Fibroblast of skin of back (primary cell): Measurements from ENCODE around the gene GHRH.
A peak's percentile ranks its signal among the peaks of the same experiment; 100 is the strongest.

ENCODE experiments used
- DNase-seq: peaks from one replicate; pipeline ENCODE4 v3.0.0-alpha.2; 2013

GHRH gene

DNA sequence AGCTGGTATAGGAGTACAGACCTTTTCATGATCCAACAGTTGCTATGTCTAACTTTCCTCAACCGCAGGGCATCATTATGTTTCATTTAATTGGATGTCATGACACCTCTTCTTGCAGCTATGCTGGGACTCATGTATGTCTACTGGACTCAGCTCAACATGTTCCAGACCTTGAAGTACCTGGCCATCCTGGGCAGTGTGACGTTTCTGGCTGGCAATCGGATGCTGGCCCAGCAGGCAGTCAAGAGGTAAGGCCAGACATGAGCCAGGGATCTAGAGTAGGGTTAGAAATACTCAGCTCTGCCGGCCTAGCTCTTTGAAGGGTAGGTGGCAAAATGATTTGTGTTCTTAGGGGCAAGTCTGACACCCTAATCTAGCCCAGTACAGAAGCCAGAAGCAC lies 25.2 kb downstream of the GHRH start:
- no peak for DNase-seq

DNA sequence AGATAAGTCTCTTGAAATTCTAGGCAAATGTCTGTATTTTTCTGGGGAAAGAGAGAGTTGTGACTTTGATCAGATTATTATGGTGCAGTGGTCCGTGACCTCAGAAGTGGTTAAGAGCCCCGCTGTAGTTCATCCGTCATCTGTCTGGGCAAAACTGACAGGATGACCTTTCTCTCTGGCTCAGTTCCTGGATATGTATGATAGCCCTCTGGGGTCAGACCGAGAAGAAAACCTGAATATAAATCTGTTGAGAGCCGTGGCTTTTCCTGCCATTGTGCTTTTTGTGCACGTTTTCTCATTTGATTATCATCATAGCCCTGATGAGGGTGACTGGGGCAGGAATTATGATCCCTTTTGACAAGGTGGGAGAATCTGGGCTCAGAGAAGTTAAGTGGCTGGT lies 26.5 kb downstream of the GHRH start:
- DNase-seq: no peak

DNA sequence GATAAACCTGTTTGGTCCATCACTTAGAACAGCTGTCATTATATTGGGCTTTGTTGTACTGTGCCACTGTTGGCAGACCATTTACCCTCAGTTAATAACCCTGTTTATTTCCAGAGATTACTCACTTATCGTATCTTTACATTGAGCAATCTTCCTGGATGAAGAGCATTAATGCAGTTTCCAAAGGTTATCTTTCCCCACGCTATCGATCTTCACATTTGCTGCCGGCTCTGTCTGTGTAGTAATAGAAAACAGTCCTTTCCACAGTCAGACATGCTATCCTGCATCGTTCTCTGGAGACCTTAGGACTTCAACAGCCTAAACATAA lies 27.4 kb downstream of the GHRH start:
- no peak for DNase-seq

DNA sequence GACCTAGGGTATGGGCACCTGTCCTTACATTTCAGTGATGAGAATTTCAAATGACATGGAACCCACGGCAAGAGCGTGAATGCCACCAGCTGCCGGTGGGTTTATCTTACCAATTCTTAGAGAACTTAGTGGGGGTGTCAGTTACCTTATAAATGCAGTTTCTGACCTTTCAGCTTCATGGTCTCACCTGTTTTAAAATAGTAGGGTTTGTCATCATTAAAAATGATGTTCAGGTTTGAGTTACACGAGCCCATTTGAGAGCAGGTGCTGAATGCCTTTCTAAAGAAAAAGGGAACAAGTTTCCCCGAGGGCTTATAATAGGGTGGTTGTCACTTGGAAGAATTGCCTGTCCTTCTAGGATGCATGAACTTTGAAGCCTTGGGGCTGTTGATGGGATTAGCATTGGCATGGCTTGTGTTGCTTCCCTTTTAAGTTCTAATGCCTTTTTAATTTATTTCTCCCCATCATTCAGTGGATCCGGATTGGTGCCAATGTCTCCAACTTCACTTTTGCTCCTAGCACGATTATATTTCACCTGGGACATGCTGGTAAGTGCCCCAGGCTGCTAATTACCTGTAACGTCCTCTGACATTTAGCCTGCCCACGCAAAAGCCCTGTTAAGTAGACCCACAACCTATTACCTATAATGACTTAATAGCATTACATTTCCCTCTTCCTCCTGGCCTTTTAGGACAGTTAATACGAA lies 27.9 kb downstream of the GHRH start:
- no peak for DNase-seq

DNA sequence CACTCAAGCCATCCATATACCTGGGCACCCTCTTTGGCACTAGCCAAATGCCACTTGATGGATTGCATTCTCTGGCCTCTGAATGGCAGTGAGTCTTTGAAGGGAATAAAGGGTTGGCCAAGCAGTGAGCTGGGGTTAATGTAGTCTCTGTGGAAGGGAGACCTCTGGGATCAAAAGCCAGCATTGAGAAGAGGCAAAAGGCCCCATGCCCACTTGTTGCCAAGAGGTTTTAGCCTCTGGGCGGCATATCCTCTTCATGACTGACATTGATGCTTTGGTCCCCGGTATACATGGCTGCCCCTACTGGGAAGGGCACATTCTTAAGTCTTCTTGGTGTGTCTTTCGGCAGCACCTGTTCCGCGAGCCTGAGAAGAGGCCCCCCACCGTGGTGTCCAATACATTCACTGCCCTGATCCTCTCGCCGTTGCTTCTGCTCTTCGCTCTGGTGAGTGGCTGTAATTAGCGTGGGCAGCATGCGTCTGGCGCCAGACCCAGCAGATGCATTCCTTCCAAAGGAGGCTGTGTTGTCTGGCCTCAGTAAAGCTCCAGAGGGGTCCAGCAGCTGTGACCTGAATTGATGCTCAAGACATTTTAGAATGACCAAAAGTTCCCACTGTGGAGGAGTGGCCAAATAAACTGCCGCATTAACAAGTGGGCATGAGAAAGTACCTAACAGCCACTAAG lies 29.5 kb downstream of the GHRH start:
- DNase-seq: no peak

DNA sequence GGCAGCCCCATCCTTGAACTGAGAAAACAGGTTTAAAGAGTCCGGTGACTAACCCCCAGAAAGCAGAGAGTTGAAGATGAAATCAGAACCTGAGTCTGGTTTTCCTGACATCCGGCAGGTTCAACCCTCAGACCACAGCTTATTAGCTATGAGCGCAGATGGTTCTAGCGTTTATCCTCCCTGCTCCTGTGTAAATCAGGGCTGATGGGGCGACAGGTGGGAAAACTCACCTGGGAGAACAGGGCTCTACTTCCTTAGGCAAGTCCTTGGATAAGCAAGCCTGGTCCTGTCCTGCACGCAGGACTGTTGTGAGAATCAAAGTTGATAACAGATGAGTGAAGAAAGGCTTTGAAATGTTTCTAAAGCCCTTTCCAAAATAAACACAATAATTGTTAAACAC lies 31.4 kb downstream of the GHRH start:
- DNase-seq: no peak

DNA sequence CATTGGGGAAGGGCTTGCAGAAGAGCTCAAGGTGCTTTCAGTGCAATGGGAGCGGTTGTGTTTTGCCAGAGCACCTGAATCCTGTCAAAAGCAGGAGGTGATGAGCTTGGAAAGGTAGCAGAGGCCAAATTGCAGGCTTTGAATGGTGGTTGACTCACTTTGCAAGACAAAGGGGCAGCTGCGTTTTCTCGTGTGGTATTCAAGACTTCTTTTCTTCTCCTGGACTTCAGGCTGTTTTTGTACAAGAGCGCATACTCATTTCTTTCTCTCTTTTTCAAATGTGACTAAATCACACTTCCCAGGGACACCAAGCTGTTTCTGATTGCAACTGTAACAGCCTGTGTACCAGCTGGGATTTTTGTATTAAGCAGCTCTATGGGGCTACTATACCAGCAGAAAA lies 32.3 kb downstream of the GHRH start:
- DNase-seq: no peak

DNA sequence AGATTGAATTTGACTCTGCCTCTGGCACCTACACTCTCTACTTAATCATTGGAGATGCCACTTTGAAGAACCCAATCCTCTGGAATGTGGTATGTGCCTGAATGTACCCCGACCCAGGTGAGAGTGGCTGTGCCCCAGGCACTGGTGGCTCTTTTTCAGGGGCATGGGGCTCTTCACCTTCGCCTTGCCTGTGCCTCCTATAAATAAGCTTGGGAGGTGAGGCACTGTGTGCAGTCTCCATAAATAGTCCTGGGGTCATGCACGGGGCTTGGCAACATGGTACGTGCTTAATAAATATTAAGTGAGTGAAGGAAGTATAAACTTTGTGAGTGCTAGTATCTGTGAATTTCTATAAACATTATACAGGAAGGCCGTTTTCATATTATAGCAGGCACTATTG lies 33.0 kb downstream of the GHRH start:
- DNase-seq: no peak

DNA sequence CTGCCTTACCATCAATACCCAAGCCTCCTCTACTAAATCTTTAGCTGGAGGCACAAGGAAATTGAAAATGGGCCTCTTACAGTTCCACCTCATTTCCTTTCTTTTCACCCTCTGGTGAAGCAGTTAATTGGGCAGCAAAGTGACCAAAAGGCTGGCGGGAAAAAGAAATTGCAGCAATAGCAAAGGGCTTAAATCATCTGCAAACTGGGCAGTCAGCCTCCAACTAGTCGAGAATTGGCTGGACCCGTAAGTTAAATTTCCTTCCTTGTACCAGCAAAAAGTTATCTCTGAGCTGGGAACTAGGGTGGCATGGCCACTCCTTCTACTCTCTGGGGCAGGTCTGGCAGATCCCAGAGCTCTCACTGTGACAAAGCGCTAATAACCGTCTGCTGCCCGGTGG lies 33.5 kb downstream of the GHRH start:
- no peak for DNase-seq

DNA sequence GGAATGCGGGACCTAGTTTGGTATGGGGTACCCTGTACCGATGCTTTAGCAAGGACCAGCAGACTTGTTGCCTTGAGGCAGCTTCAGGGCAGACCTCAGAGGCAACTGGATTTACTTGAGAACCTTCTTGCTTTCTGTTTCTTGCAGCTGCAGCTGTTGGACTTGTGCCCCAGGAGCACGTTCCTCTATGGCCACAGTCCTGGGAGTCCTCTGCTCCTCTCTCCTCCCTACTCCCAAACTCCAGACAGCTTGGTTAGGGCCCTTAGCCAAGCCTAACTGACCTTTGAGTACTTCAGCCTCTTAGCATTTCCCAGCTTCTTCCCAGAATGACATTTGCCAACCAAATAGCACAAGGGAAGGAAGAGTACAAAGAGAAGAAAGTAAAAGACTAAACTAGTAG lies 34.7 kb downstream of the GHRH start:
- no peak for DNase-seq

DNA sequence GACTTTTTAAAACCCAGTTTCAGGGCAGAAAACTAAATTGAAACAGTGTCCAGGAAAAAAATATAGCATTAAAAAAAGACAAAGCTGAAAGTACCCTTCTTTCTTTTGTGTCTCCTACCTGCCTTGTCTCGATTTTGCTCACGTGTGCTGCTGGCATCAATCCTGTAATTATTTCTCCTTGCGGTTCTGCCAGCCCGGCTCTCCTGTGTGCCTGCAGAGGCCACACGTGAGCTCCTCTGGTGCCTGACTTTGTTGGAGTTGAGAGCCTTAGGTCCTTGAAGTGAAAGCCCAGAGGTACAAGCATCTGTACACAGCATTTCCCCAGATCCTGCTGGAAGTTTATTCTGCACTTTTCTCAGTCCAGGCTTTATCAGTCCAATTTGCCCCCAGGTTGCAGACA lies 36.5 kb downstream of the GHRH start:
- DNase-seq: no peak

DNA sequence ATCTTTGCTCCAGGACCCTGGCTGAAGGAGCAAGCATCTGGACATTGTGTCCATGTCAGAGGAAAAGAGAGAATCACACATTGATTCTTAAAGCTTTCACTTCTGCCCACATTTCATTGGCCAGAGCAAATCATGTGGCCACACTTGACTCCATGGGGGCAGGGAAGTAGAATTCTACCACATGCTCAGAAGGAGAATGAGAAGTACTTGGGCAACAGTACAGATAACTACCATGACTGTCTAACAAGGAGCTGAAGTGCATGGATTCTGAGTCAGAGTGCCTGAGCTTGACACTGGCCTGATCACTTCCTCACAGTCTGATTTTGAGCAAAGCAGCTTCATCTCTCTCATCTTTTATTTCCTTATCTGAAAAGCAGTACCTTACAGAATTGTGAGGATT lies 38.6 kb downstream of the GHRH start:
- DNase-seq: peak; percentile 66

DNA sequence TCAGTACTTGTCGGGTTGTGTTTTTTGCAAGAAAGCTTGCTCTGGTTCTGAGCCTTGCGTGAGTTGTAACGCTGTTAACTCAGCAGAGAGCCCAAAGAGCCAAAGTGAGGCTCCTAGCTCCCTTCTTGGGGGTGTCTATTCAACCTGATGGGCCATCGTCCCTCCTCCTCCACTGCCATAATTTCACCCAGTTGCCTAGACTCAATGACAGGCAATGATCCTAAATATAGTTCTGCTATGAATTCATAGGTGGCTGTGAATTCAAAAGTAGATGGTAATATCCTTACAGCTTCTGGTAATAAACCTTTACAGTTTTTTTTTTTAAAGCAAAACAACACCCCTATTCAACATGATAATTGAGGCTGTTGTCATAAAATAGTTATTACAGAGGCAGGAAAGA lies 39.5 kb downstream of the GHRH start:
- DNase-seq: no peak

DNA sequence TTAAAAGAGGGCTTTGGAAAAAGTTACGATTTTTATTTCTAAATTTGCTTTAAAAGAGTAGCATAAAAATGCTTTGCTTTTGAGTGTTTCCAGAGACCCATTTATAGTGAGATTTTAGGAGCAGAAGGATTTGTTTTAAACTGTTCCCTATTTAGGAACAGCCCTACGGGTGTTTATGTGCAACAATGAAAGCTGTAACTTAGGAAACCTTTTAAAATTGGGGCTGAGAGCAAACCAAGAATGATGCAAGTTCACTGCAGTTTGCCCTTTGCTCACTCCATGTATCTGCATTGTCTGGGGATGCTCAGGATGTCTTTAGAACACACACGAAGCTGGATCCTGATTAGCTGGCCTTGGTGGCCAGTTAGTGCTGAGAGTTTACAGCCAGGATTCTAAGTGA lies 40.9 kb downstream of the GHRH start:
- DNase-seq: no peak

DNA sequence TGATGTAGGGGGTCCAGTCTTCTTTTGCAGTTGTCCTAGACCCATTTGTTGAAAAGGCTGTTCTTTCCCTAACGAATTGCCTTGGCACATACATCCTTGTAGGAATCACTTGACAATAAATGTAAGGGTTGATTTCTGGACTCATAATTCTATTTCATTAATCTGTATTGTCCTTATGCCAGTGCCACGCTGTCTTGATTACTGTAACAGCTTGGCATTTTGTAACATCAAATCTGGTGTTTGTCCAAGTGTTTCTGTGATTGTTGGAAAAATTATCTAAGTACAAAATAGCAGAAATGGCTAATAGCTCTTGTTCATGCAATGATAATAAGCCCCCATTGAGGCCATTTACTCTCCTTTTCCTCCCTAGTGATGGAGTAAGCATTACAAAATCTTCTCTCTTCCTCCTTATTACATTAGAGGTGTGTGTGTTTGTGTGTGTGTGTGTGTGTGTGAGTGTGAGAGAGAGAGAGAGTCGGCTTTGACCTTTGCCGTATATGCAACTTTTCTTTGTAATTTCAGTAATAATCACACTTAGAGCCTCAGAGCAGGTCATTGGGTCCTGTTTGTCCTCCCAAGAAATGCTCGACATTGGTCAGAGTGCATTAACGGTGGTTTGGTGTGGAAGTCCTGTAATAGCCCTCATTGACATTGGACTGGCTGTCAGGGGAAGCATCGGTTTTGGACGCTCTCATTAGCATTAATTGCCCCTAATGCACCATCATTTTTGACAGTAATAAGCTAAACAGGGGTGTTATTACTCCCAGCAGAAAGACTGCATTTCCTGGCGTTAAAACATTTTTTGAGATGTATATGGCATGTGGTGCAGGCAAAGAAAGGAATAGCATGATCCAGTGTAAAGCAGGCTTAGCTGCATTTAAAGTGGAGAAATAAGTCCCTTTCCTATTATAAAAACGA lies 41.6 kb downstream of the GHRH start:
- DNase-seq: no peak

DNA sequence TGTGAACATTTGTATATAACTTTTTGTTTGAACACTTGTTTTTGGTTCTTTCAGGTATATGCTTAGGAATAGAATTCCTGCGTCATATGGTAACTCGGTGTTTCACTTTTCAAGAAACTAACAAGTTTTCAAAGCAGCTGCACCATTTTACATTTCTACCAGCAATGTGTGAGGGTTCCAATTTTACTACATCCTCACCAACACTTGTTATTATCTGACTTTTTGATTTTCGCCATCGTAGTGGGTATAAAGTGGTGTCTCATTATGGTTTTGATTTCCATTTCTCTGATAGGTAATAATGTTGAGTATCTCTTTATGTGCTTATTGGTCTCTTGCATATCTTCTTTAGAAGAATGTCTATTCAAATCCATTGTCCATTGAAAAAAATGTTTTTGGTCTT lies 42.6 kb downstream of the GHRH start:
- DNase-seq: no peak

DNA sequence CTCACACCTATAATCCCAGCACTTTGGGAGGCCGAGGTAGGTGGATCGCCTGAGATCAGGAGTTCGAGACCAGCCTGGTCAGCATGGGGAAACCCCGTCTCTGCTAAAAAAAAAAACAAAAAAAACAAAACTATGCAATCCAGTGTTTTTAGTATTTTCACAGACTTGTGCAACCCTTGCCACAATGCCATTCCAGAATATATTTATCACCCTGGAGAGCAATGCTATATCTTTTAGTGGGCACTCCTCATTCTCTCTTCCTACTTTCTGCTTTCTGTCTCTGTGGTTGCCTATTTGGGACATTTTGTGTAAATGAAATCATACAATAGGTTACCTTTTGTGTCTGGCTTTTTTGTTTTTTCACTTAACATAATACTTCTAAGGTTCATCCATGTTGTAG lies 43.2 kb downstream of the GHRH start:
- no peak for DNase-seq

DNA sequence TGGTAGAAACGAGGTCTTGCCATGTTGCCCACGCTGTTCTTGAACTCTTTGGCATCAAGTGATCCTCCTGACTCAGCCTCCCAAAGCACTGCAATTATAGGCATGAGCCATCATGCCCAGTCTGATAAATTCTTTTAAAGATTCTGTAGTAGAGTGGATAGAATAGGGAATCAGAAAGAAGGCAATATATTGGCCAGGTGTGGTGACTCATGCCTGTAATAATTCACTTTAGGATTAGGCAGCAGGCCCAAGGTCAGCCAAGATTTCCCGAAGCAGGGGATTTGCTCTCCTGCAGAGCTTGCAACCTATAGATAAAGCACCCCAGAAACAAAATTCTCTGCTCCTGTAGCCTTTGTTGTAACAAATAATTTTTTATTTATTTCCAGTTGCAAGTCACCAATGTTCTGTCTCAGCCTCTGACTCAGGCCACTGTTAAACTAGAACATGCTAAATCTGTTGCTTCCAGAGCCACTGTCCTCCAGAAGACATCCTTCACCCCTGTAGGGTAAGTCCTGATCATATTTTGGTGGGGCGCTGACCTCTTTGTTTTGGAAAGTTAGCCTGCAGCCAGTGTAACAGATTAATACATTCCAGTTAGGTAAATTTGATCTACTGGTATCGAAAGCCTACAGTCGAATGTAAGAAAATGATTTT lies 51.8 kb downstream of the GHRH start:
- DNase-seq: no peak

DNA sequence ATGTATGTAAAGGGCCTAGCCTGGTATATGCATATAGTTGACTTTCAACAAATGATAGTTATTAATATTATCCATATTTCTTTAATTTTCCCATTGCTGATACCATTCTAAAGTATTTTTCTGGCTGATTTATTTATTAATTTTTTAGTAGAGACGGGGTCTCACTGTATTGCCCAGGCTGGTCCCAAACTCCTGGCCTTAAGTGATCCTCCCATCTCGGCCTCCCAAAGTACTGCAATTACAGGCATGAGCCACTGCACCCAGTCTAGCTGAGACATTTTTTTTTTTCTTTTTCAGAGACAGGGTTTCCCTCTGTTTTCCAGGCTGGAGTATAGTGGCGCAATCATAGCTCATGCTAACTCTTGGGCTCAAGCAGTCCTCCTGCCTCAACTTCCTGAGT lies 52.4 kb downstream of the GHRH start:
- no peak for DNase-seq

DNA sequence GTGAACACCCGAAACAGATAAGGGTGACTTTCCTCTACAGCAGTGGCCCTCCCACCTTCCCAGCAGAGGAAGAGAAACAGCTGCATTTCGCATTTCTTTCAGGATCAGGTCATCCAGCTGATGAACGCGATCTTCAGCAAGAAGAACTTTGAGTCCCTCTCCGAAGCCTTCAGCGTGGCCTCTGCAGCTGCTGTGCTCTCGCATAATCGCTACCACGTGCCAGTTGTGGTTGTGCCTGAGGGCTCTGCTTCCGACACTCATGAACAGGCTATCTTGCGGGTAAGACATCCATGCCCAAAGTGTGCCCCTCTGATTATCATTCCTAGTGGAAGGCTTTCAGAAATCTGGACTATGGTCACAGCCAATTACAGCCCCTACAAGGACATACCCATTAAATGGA lies 54.4 kb downstream of the GHRH start:
- DNase-seq: no peak

DNA sequence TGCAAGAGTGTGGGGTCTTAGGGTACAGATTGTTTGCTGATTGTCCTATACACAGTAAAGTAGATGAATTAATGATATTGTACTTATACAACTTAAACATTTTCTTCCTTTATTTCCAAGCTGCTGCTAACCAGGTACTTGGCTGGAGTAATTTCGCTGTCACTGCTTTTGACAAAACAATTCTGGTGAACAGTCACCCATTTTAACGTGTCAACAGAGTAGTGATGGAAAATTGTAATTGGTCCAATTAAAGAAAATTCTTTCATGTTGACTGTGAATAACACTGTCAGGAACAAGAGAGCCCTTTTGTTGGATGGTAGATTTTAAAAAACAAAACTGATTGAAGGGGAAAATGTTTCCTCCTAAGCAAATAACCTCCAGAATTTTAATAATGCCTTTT lies 55.8 kb downstream of the GHRH start:
- no peak for DNase-seq

DNA sequence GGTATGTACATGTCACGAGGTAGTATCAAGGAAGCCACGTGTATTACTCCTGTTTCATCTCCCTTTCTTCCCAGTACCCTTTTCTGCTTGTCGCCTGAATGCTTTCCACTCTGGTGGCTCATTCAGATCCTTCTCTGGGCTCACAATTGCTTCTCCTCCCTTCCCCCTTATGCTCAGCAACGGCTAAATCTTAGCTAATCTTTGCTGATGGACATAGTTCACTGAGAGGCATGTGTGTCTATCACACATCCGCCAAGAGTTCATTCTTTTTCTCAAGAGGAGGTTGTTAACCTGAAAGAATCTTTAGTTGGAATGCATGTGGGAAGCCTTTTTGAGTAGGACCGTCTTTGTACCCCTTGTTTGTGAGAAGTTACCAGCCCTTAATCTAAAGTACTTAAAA lies 56.5 kb downstream of the GHRH start:
- no peak for DNase-seq

DNA sequence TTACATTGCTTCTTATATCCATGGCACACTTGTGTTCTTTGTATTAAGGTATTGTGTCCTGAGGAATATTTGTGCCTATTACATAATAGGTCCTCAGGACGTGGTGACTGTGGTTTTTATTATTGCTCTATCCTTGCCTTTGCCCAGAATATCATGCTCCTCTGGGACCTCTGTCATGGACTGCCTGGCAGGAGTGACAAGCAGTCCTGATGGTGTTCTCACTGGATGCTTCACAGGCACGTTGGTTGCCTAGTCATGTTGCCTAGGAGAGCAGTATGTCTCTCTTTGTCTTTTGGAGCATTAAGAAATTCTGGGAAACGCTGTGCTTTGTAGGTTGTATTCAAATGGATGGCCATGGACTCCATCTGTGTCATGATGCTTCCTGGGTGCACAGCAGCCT lies 57.6 kb downstream of the GHRH start:
- no peak for DNase-seq
